ENCODE measurements around the gene SPCS2.

GRCh38 chr11:74971424-74971823 is 22.4 kb downstream of the SPCS2 start:
- TF ChIP-seq CTCF (IDR thresholded peaks at IDR 0.05) (no peak), POLR2AphosphoS5 (IDR thresholded peaks at IDR 0.05) (no peak), POLR2A (IDR thresholded peaks at IDR 0.05) (no peak)
